ENCODE measurements around the gene MYL11. TPM values are rescaled to one million over a fixed set of nuclear protein-coding genes. Genes with fewer than 3 reads are reported as not detected.

The MYL11 gene
- total and polyA plus RNA-seq, 4 donors = 0.70 TPM; not detected in 3

DNA sequence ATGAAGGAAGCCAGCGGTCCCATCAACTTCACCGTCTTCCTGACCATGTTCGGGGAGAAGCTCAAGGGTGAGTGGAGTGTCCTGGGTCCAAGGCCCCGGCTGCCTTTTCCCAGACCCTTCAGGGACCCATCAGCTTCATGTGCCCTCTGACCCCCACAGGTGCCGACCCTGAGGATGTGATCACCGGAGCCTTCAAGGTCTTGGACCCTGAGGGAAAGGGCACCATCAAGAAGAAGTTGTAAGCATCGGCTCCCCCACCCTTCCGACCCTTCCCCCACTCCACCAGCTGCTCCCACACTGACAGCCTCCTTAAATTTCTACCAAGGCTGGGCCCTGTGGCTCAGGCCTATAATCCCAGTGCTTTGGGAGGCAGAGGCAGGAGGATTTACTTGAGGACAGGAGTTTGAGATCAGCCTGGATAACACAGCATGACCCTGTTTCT, 1.9 kb downstream of the MYL11 start:
- 96% methylated on average over 8 of the region's 8 CpGs for WGBS
- Histone ChIP-seq H3K4me1 (ENCODE audit: control insufficient read depth in 4 of 4, insufficient read depth in 4 of 4, low read length in 3 of 4) (peaks cover 5 to 15% (median 9%) of the 10 kb centered on the region in 4 donors), H3K27me3 (ENCODE audit: control insufficient read depth in 4 of 4, insufficient read depth in 4 of 4, low read length in 3 of 4) (no peaks in the 10 kb centered on the region), H3K4me3 (ENCODE audit: low read depth in 1 of 3, low read length in 3 of 3) (no peak overlapping the region), H3K36me3 (ENCODE audit: control insufficient read depth in 4 of 4, insufficient read depth in 3 of 4, low read depth in 1 of 4, low read length in 3 of 4) (no peaks in the 10 kb centered on the region), H3K27ac (ENCODE audit: low read depth in 1 of 2, low read length in 2 of 2) (no peak overlapping the region), H3K9me3 (ENCODE audit: control insufficient read depth in 4 of 4, low read length in 3 of 4) (no peaks in the 10 kb centered on the region), H3K9ac (ENCODE audit: low read depth in 1 of 2, low read length in 2 of 2) (no peak overlapping the region)
- DNase-seq (ENCODE audit: low spot score) = no peak
- TF ChIP-seq, protein P1, sequence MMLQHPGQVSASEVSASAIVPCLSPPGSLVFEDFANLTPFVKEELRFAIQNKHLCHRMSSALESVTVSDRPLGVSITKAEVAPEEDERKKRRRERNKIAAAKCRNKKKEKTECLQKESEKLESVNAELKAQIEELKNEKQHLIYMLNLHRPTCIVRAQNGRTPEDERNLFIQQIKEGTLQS (IDR thresholded peaks at IDR 0.05) = no peak
- TF ChIP-seq SP1 (IDR thresholded peaks at IDR 0.05) = no peak
- TF ChIP-seq, protein P2, sequence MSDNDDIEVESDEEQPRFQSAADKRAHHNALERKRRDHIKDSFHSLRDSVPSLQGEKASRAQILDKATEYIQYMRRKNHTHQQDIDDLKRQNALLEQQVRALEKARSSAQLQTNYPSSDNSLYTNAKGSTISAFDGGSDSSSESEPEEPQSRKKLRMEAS (IDR thresholded peaks at IDR 0.05) = no peak
- TF ChIP-seq RAD21 (IDR thresholded peaks at IDR 0.05) = no peak
- no peak for TF ChIP-seq JUND (IDR thresholded peaks at IDR 0.05)
- no peak for TF ChIP-seq NR2F2 (IDR thresholded peaks at IDR 0.05)

DNA sequence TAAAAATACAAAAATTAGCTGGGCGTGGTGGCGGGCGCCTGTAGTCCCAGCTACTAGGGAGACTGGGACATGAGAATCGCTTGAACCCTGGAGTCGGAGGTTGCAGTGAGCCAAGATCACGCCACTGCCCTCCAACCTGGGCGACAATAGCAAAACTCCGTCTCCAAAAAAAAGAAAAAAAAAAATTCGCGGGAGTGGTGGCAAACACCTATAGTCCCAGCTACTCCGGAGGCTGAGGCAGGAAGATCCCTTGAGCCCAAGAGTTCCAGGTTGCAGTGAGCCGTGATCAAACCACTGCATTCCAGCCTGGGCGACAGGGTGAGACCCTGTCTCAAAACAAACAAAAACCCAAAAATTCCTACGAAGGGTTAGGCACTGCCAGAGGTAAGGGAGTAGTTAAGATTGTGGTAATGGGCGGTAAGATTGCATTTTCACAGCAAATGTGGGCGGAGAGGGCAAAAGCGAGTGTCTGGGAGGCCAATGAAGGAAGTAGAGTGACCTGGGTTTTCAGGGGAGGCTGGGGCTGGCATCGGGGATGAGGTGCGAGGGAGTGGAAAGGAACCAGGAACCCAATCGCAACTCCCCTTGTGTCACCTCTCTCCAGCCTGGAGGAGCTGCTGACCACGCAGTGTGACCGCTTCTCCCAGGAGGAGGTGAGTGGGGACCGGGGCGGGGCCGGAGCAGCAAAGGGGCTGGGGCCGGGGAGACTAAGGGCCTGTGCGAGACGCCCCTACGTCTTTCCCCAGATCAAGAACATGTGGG, 2.6 kb downstream of the MYL11 start:
- Histone ChIP-seq H3K9ac (ENCODE audit: low read depth in 1 of 2, low read length in 2 of 2) (peak overlapping the region; percentile 21 to 65), H3K27me3 (ENCODE audit: control insufficient read depth in 4 of 4, insufficient read depth in 4 of 4, low read length in 3 of 4) (no peaks in the 10 kb centered on the region), H3K4me1 (ENCODE audit: control insufficient read depth in 4 of 4, insufficient read depth in 4 of 4, low read length in 3 of 4) (peaks cover 5 to 15% (median 9%) of the 10 kb centered on the region in 4 donors), H3K9me3 (ENCODE audit: control insufficient read depth in 4 of 4, low read length in 3 of 4) (no peaks in the 10 kb centered on the region), H3K36me3 (ENCODE audit: control insufficient read depth in 4 of 4, insufficient read depth in 3 of 4, low read depth in 1 of 4, low read length in 3 of 4) (no peaks in the 10 kb centered on the region), H3K4me3 (ENCODE audit: low read depth in 1 of 3, low read length in 3 of 3) (peak overlapping the region in 2 of 3 donors; percentile 51 to 57), H3K27ac (ENCODE audit: low read depth in 1 of 2, low read length in 2 of 2) (peak overlapping the region; percentile 97 to 99)
- TF ChIP-seq NR2F2 (IDR thresholded peaks at IDR 0.05) (no peak), HNF4A (conservative IDR thresholded peaks at IDR 0.05) (no peak), RXRA (IDR thresholded peaks at IDR 0.05) (no peak), YY1 (IDR thresholded peaks at IDR 0.05) (no peak), EGR1 (IDR thresholded peaks at IDR 0.05; ENCODE audit: low read depth in 2 of 2) (no peak), FOXA1 (IDR thresholded peaks at IDR 0.05) (no peak), SP1 (IDR thresholded peaks at IDR 0.05) (no peak), TAF1 (conservative IDR thresholded peaks at IDR 0.05) (no peak)
- TF ChIP-seq, protein P1 (IDR thresholded peaks at IDR 0.05) = no peak
- TF ChIP-seq, protein P2 (IDR thresholded peaks at IDR 0.05) = no peak
- TF ChIP-seq, protein P3, sequence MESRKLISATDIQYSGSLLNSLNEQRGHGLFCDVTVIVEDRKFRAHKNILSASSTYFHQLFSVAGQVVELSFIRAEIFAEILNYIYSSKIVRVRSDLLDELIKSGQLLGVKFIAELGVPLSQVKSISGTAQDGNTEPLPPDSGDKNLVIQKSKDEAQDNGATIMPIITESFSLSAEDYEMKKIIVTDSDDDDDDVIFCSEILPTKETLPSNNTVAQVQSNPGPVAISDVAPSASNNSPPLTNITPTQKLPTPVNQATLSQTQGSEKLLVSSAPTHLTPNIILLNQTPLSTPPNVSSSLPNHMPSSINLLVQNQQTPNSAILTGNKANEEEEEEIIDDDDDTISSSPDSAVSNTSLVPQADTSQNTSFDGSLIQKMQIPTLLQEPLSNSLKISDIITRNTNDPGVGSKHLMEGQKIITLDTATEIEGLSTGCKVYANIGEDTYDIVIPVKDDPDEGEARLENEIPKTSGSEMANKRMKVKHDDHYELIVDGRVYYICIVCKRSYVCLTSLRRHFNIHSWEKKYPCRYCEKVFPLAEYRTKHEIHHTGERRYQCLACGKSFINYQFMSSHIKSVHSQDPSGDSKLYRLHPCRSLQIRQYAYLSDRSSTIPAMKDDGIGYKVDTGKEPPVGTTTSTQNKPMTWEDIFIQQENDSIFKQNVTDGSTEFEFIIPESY (IDR thresholded peaks at IDR 0.05) = no peak
- no peak for DNase-seq (ENCODE audit: low spot score)
- 57% methylated on average over 29 of the region's 29 CpGs for WGBS

DNA sequence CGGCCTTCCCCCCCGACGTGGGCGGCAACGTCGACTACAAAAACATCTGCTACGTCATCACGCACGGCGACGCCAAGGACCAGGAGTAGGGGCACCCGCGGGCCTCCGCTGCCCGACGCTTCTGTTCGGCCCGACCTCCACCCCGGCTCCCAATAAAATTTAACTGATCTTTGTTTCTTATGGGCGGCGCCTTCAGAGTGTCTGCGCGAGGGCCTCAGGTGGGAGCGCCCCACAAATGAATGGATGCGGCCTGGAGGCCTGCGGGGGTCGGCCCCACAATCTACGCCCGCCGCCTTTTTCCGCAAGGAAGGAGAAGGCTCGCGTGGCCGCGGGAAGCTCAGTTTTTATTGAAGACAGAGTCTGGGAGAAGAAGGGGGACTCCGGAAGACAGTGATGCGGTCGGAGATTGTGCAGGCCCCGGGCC, 3.2 kb downstream of the MYL11 start:
- Histone ChIP-seq H3K4me3 (ENCODE audit: low read depth in 1 of 3, low read length in 3 of 3) (peak overlapping the region; percentile 51 to 57 (median 52)), H3K27me3 (ENCODE audit: control insufficient read depth in 4 of 4, insufficient read depth in 4 of 4, low read length in 3 of 4) (no peaks in the 10 kb centered on the region), H3K36me3 (ENCODE audit: control insufficient read depth in 4 of 4, insufficient read depth in 3 of 4, low read depth in 1 of 4, low read length in 3 of 4) (no peaks in the 10 kb centered on the region), H3K9me3 (ENCODE audit: control insufficient read depth in 4 of 4, low read length in 3 of 4) (no peaks in the 10 kb centered on the region), H3K4me1 (ENCODE audit: control insufficient read depth in 4 of 4, insufficient read depth in 4 of 4, low read length in 3 of 4) (peaks cover 5 to 15% (median 9%) of the 10 kb centered on the region in 4 donors), H3K9ac (ENCODE audit: low read depth in 1 of 2, low read length in 2 of 2) (peak overlapping the region; percentile 21 to 65), H3K27ac (ENCODE audit: low read depth in 1 of 2, low read length in 2 of 2) (peak overlapping the region; percentile 97 to 99)
- TF ChIP-seq, protein P2 (IDR thresholded peaks at IDR 0.05) = no peak
- peak; percentile 44 for TF ChIP-seq YY1 (IDR thresholded peaks at IDR 0.05)
- peak in 1 of 2 donors; percentile 7 for TF ChIP-seq RXRA (IDR thresholded peaks at IDR 0.05)
- WGBS = 8% methylated on average over 39 of the region's 39 CpGs
- DNase-seq (ENCODE audit: low spot score) = peak; percentile 87

All from liver (tissue), 9 donors.